ENCODE measurements around the gene BCAS1. TPM values are rescaled to one million over a fixed set of nuclear protein-coding genes. Genes with fewer than 3 reads are reported as not detected.

BCAS1 gene
- total and polyA plus RNA-seq, 3 donors from 2014 or later = 2.4 to 8.8 (median 3.3) TPM

GRCh38 chr20:53985150-53985518 lies 85.3 kb downstream of the BCAS1 start:
- 92 to 93% methylated on average over 8 of the region's 8 CpGs for WGBS, 2 donors

GRCh38 chr20:53984356-53985149 lies 85.8 kb downstream of the BCAS1 start:
- WGBS, 2 donors = 64 to 71% methylated on average over 6 of the region's 6 CpGs
- no peak overlapping the region for H3K27ac ChIP-seq
- no peak overlapping the region for H3K4me3 ChIP-seq
- H3K36me3 ChIP-seq (ENCODE audit: low read depth, missing control alignments) = no peaks in the 10 kb centered on the region
- no peaks in the 10 kb centered on the region for H3K4me1 ChIP-seq
- TF ChIP-seq CTCF (IDR thresholded peaks at IDR 0.05) (no peak), POLR2A (IDR thresholded peaks at IDR 0.05) (no peak)
- intact Hi-C loops (cut with DNase I; ENCODE audit: low total_unique reads) = no loop called here
- no peaks in the 10 kb centered on the region for H3K9me3 ChIP-seq
- no peak for DNase-seq
- no peaks in the 10 kb centered on the region for H3K27me3 ChIP-seq

More at GRCh38 chr20:53985150-53985518, 85.3 kb downstream of the BCAS1 start:
- no peak for DNase-seq
- no peak overlapping the region for H3K27ac ChIP-seq
- H3K4me1 ChIP-seq = no peaks in the 10 kb centered on the region
- no peaks in the 10 kb centered on the region for H3K27me3 ChIP-seq
- intact Hi-C loops (cut with DNase I; ENCODE audit: low total_unique reads) = no loop called here
- TF ChIP-seq CTCF (IDR thresholded peaks at IDR 0.05) = no peak
- TF ChIP-seq POLR2A (IDR thresholded peaks at IDR 0.05) = no peak
- H3K4me3 ChIP-seq = no peak overlapping the region
- no peaks in the 10 kb centered on the region for H3K36me3 ChIP-seq (ENCODE audit: low read depth, missing control alignments)
- H3K9me3 ChIP-seq = no peaks in the 10 kb centered on the region

- Histone ChIP-seq H3K9me3 (no peaks in the 10 kb centered on the region), H3K36me3 (ENCODE audit: low read depth, missing control alignments) (no peaks in the 10 kb centered on the region), H3K27ac (no peak overlapping the region), H3K4me1 (no peaks in the 10 kb centered on the region), H3K4me3 (no peak overlapping the region), H3K27me3 (no peaks in the 10 kb centered on the region)
- TF ChIP-seq POLR2A (IDR thresholded peaks at IDR 0.05) (no peak), CTCF (IDR thresholded peaks at IDR 0.05) (no peak)
- 88 to 93% methylated on average over 3 of the region's 3 CpGs for WGBS, 2 donors
- DNase-seq = no peak
- intact Hi-C loops (cut with DNase I; ENCODE audit: low total_unique reads) = no loop called here
Measured at GRCh38 chr20:53983401-53983800, 87.0 kb downstream of the BCAS1 start.

GRCh38 chr20:53982624-53983023 lies 87.8 kb downstream of the BCAS1 start:
- 77 to 80% methylated on average over 2 of the region's 2 CpGs for WGBS, 2 donors
- intact Hi-C loops (cut with DNase I; ENCODE audit: low total_unique reads) = no loop called here
- Histone ChIP-seq H3K9me3 (no peaks in the 10 kb centered on the region), H3K27ac (no peak overlapping the region), H3K36me3 (ENCODE audit: low read depth, missing control alignments) (no peaks in the 10 kb centered on the region), H3K4me3 (no peak overlapping the region), H3K27me3 (no peaks in the 10 kb centered on the region), H3K4me1 (no peaks in the 10 kb centered on the region)
- DNase-seq = no peak
- TF ChIP-seq CTCF (IDR thresholded peaks at IDR 0.05) = no peak
- no peak for TF ChIP-seq POLR2A (IDR thresholded peaks at IDR 0.05)
